ENCODE measurements around the gene CCDC141.

CCDC141 gene

DNA sequence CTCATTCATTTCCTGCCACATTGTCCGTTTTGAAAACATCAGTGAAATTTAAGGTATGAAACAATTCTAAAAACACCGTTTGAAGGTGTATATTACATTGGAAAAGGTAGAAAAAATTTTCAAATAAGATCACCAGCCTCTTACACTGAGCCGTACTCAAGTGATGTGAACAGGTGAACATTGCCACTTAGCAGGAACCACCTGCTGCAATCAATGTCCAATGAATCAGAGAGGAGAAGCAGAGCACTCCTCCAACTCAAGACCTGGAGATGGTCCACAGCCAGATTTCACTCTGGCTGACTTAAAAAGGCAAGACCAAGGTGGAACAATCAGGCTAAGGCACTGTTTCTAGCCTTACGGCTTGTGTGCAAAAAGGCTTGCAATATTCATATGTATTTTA, 132.4 kb downstream of the CCDC141 start:
- Mint-ChIP-seq H3K4me3 (no peak overlapping the region), H3K27me3 (no peaks in the 10 kb centered on the region), H3K27ac (no peak overlapping the region), H3K9me3 (no peaks in the 10 kb centered on the region), H3K4me1 (peaks cover 5% of the 10 kb centered on the region), H3K36me3 (peaks cover 6% of the 10 kb centered on the region)

- H3K36me3 Mint-ChIP-seq: peaks cover 4% of the 10 kb centered on the region
- H3K4me1 Mint-ChIP-seq: peaks cover 12% of the 10 kb centered on the region
- H3K27ac Mint-ChIP-seq: no peak overlapping the region
- H3K4me3 Mint-ChIP-seq: no peak overlapping the region
- H3K27me3 Mint-ChIP-seq: no peaks in the 10 kb centered on the region
- H3K9me3 Mint-ChIP-seq: no peaks in the 10 kb centered on the region
These were observed 134.3 kb downstream of the CCDC141 start for GRCh38 chr2:178915423-178916173.

- Mint-ChIP-seq H3K9me3 (no peaks in the 10 kb centered on the region), H3K4me3 (no peak overlapping the region), H3K27ac (no peak overlapping the region), H3K36me3 (peaks cover 10% of the 10 kb centered on the region), H3K27me3 (no peaks in the 10 kb centered on the region), H3K4me1 (peaks cover 12% of the 10 kb centered on the region)
These were observed 135.6 kb downstream of the CCDC141 start for GRCh38 chr2:178914259-178914849.

- no peak overlapping the region for H3K27ac Mint-ChIP-seq
- no peaks in the 10 kb centered on the region for H3K9me3 Mint-ChIP-seq
- no peak overlapping the region for H3K4me3 Mint-ChIP-seq
These were observed 136.9 kb downstream of the CCDC141 start for GRCh38 chr2:178913049-178913441.

GRCh38 chr2:178912416-178913048, 137.4 kb downstream of the CCDC141 start:
- Mint-ChIP-seq H3K36me3 (peaks cover 8% of the 10 kb centered on the region), H3K27me3 (no peaks in the 10 kb centered on the region), H3K27ac (no peak overlapping the region), H3K4me1 (peaks cover 12% of the 10 kb centered on the region), H3K4me3 (no peak overlapping the region), H3K9me3 (no peaks in the 10 kb centered on the region)

More at GRCh38 chr2:178913049-178913441, 136.9 kb downstream of the CCDC141 start:
- Mint-ChIP-seq H3K36me3 (peaks cover 8% of the 10 kb centered on the region), H3K27me3 (no peaks in the 10 kb centered on the region), H3K4me1 (peaks cover 12% of the 10 kb centered on the region)

- no peaks in the 10 kb centered on the region for H3K27me3 Mint-ChIP-seq
- peaks cover 12% of the 10 kb centered on the region for H3K4me1 Mint-ChIP-seq
- no peak overlapping the region for H3K27ac Mint-ChIP-seq
These were observed 138.9 kb downstream of the CCDC141 start for GRCh38 chr2:178911039-178911438.

DNA sequence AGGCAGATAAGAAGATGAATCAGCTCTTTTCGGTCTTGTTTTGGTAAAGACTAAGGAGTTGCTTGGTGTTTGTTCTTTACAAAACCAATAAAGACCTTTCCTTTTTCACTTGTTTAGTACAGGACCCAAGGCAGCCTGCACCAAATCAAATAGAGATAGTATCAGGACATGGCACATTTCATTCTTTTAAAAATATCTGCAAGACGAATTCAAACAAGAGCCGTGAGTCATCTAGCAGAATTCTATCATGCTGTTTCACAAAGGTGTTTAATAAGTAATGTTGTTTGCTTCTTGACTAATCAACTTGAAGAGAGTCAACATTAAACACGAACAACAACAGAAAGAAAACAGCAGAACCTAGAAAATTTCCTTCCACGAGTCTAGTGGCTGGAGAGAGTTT, 139.9 kb downstream of the CCDC141 start:
- Mint-ChIP-seq H3K9me3 (no peaks in the 10 kb centered on the region), H3K36me3 (peaks cover 14% of the 10 kb centered on the region), H3K4me3 (no peak overlapping the region), H3K27ac (no peak overlapping the region), H3K27me3 (no peaks in the 10 kb centered on the region), H3K4me1 (peaks cover 12% of the 10 kb centered on the region)

More at GRCh38 chr2:178911039-178911438, 138.9 kb downstream of the CCDC141 start:
- H3K4me3 Mint-ChIP-seq: no peak overlapping the region
- peaks cover 8% of the 10 kb centered on the region for H3K36me3 Mint-ChIP-seq
- no peaks in the 10 kb centered on the region for H3K9me3 Mint-ChIP-seq

DNA sequence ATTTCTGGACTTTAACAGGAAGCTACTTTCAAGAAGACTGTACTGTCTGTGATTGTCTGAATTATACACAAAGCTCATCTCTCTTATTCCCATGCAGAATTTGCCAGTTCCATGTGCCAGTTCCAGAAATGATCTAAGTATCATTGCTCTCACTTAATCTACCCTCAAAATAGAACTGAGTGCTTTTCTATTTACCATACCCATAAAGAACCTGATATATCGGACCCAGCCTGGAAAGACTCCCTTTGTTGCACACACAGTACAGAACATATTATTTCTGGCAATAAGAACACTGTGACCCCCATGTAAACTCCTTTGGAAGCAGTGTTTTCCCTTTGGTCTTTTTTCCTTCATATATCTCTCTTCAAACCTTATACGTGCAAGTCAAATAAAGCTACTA, 140.4 kb downstream of the CCDC141 start:
- H3K9me3 Mint-ChIP-seq: no peaks in the 10 kb centered on the region

GRCh38 chr2:178908810-178909209, 141.1 kb downstream of the CCDC141 start:
- no peak overlapping the region for H3K4me3 Mint-ChIP-seq
- peaks cover 21% of the 10 kb centered on the region for H3K36me3 Mint-ChIP-seq
- no peaks in the 10 kb centered on the region for H3K9me3 Mint-ChIP-seq

More for the DNA sequence above, 140.4 kb downstream of the CCDC141 start:
- H3K27ac Mint-ChIP-seq: no peak overlapping the region
- peaks cover 12% of the 10 kb centered on the region for H3K4me1 Mint-ChIP-seq
- no peak overlapping the region for H3K4me3 Mint-ChIP-seq
- H3K27me3 Mint-ChIP-seq: no peaks in the 10 kb centered on the region
- peaks cover 18% of the 10 kb centered on the region for H3K36me3 Mint-ChIP-seq

DNA sequence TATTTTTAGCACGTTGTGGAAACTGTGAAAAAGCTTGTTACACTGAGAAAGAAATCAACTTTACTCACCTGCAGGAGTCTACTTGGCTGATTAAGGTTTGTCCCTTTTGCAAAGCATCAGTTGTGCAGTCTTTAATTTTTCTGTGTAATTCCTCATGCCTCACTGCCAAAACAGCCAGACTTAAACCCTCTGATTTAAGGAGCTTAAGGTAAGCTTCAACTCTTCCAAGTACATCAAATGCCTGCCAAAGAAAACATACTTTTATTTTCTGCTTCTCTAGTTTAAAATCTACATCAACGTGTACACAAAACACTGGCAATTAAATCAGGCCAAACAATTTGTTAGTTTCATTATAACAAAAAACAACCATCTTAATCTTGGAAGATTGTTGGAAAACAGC, 144.7 kb downstream of the CCDC141 start:
- Mint-ChIP-seq H3K27me3 (no peaks in the 10 kb centered on the region), H3K36me3 (peaks cover 24% of the 10 kb centered on the region)

More at GRCh38 chr2:178908810-178909209, 141.1 kb downstream of the CCDC141 start:
- Mint-ChIP-seq H3K4me1 (peaks cover 12% of the 10 kb centered on the region), H3K27ac (no peak overlapping the region), H3K27me3 (no peaks in the 10 kb centered on the region)

DNA sequence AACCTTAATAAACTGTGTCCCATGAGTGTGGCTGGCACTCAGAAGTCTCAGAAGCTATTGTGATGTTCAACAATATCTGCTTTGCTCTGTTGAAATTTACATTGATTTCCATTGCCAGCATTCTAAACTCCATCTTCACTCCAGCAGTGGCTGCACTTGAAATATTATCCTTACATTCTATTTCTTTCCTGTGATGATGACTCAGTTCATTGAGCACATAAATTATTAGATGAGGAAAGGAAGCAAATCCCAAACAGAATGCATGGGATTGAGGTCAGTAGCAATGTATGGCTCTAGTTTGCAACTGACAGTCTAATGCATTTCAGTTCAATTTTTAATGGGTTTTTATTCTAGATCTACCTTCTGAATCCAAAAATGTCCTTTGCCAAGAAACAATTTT, 150.3 kb downstream of the CCDC141 start:
- Mint-ChIP-seq H3K27ac (no peak overlapping the region), H3K9me3 (no peaks in the 10 kb centered on the region), H3K36me3 (peaks cover 8% of the 10 kb centered on the region), H3K4me3 (no peak overlapping the region), H3K4me1 (peaks cover 7% of the 10 kb centered on the region), H3K27me3 (no peaks in the 10 kb centered on the region)

More for the DNA sequence above, 144.7 kb downstream of the CCDC141 start:
- no peaks in the 10 kb centered on the region for H3K9me3 Mint-ChIP-seq
- no peak overlapping the region for H3K27ac Mint-ChIP-seq
- H3K4me1 Mint-ChIP-seq: no peaks in the 10 kb centered on the region
- H3K4me3 Mint-ChIP-seq: no peak overlapping the region

GRCh38 chr2:178895872-178896271, 154.1 kb downstream of the CCDC141 start:
- no peak overlapping the region for H3K27ac Mint-ChIP-seq
- no peak overlapping the region for H3K4me3 Mint-ChIP-seq
- H3K4me1 Mint-ChIP-seq: peaks cover 14% of the 10 kb centered on the region
- H3K27me3 Mint-ChIP-seq: no peaks in the 10 kb centered on the region
- H3K9me3 Mint-ChIP-seq: no peaks in the 10 kb centered on the region
- no peaks in the 10 kb centered on the region for H3K36me3 Mint-ChIP-seq

- no peaks in the 10 kb centered on the region for H3K36me3 Mint-ChIP-seq
- H3K27ac Mint-ChIP-seq: no peak overlapping the region
- H3K4me3 Mint-ChIP-seq: no peak overlapping the region
- peaks cover 14% of the 10 kb centered on the region for H3K4me1 Mint-ChIP-seq
- no peaks in the 10 kb centered on the region for H3K27me3 Mint-ChIP-seq
- H3K9me3 Mint-ChIP-seq: no peaks in the 10 kb centered on the region
These were observed 154.8 kb downstream of the CCDC141 start for GRCh38 chr2:178895171-178895570.

DNA sequence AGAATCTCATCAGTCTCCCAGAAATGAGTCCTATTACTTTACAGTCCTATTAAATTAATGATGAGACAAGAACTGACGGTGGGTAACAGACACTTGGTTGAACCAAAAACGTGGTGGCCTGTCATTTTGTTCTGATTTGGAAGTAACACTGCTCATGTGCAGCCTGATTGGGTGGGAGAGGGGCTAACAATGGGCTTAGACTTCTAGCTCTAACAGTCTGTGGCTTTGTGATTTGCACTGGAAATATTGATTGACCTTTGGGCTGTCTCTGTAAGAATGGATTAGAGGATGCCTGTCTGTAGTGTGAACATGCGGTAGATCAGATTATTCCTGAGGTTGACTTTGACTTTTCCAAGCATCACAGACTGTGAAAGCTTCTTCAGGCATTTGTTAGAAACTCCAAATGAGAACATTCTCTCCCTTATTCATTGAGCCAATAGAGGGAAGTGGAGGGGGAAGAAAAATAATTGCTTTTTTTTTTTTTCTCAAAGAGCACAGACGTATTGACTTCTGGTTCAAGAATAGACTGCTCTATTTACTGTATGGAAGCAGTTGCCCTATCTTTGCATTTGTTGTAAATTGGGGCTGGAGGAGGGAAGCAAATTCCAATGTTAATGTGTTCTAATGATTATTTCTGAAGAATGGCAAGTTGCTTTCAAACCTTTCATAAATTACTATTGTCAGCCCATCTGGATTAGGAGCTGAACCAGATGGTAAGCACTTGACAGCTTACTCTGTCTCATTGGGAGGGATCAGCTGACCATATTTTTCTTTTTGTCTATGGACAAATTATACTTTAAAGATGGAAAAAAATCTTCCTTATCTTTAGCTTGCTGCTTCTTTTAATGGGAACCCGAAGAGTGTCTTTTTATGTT, 156.9 kb downstream of the CCDC141 start:
- no peak overlapping the region for H3K4me3 Mint-ChIP-seq
- H3K9me3 Mint-ChIP-seq: no peaks in the 10 kb centered on the region
- H3K36me3 Mint-ChIP-seq: no peaks in the 10 kb centered on the region
- H3K4me1 Mint-ChIP-seq: peaks cover 14% of the 10 kb centered on the region
- no peak overlapping the region for H3K27ac Mint-ChIP-seq
- H3K27me3 Mint-ChIP-seq: no peaks in the 10 kb centered on the region

- no peaks in the 10 kb centered on the region for H3K9me3 Mint-ChIP-seq
- no peaks in the 10 kb centered on the region for H3K36me3 Mint-ChIP-seq
- H3K27me3 Mint-ChIP-seq: no peaks in the 10 kb centered on the region
- no peak overlapping the region for H3K4me3 Mint-ChIP-seq
- no peak overlapping the region for H3K27ac Mint-ChIP-seq
- H3K4me1 Mint-ChIP-seq: peaks cover 14% of the 10 kb centered on the region
These were observed 157.9 kb downstream of the CCDC141 start for GRCh38 chr2:178891959-178892485.

Data from activated naive CD4-positive, alpha-beta T cell treated with anti-CD3 and anti-CD28 coated beads, Interleukin-2, amount 50 U/mL, for 24 hours (primary cell).